Hepatocyte (in vitro differentiated cells): ENCODE data around the gene PGBD4.

Experiments used
- CTCF ChIP-seq: fragments of 200-600 bp; sonication (generic); IDR thresholded peaks from 2 replicates; pipeline ENCODE4 v1.5.1; 2016; ENCODE audit warnings: antibody characterized with exemption, mild to moderate bottlenecking; ENCODE audit not compliant: poor library complexity
- EZH2 ChIP-seq: fragments of 200-600 bp; sonication (generic); IDR thresholded peaks from 2 replicates; pipeline ENCODE4 v1.6.1; 2016; ENCODE audit warnings: antibody characterized with exemption, mild to moderate bottlenecking, borderline replicate concordance
- EZH2phosphoT487 ChIP-seq: fragments of 200-600 bp; sonication (generic); IDR thresholded peaks from one replicate; pipeline ENCODE4 v1.6.1; 2018; ENCODE audit warnings: antibody characterized with exemption, mild to moderate bottlenecking, low read depth, moderate library complexity; ENCODE audit not compliant: unreplicated experiment, severe bottlenecking

DNA sequence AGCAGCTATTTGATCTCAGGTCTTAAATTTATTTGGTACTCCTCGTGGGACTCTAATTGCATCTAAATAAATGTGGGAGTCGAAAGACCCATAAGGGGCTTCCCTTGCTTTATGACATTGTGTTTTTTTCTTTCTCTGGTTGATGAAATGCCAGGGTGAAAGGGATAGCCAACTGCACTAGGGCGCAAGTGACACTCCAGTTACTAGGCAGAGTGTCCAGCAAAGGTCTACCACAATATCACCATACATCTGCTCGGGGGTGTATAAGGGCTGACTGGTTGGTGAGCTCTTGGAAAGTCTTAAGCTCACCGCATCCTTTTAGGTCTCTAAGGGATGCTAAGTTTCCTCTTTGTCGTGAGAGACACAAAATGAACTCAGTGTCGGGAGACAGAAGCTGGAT is 54.0 kb downstream of the PGBD4 start:
- TF ChIP-seq CTCF (no peak), EZH2 (no peak), EZH2phosphoT487 (no peak)
